H1 (cell line): ENCODE results near the gene RHBG. TPM values are rescaled to one million over a fixed set of nuclear protein-coding genes. Genes with fewer than 3 reads are reported as not detected.

Experiments used
- CTCF ChIA-PET: fragments of 300-600 bp; sonication (Branson Sonifier 250); formaldehyde crosslinking; loops from one replicate; lab custom pipeline; 2021; ENCODE audit not compliant: partially characterized antibody; lab: Charles Lee
- POLR2A ChIA-PET: fragments of 300-600 bp; sonication (Branson Sonifier 250); formaldehyde crosslinking; loops from one replicate; lab custom pipeline; 2021; ENCODE audit warnings: inconsistent platforms; ENCODE audit not compliant: partially characterized antibody; lab: Charles Lee
- DNase-seq, 2 experiments: peaks; one replicate each; pipeline versions ENCODE4 v3.0.0 to v3.0.0-alpha.2; 2010 to 2022; ENCODE audit warnings: low spot score in 2 of 2, low read depth in 1 of 2, mixed read lengths in 1 of 2
- FAIRE-seq: peaks from 2 replicates; lab custom pipeline; 2011; peaks lifted over from hg19 to GRCh38; lab: Jason Lieb, UNC
- H2AFZ ChIP-seq: 2 replicates; pipeline ENCODE4 v1.8.1; 2012; ENCODE audit warnings: low read length, inconsistent platforms
- H2AK5ac ChIP-seq: 2 replicates; pipeline ENCODE4 v1.6.1; 2013; ENCODE audit warnings: low read depth, low read length
- H2BK120ac ChIP-seq: replicated peaks from 2 replicates; pipeline ENCODE3; 2013; ENCODE audit warnings: low read depth, low read length, inconsistent platforms
- H2BK12ac ChIP-seq: 2 replicates; pipeline ENCODE4 v1.6.1; 2013; ENCODE audit warnings: low read depth, low read length
- H2BK15ac ChIP-seq: 2 replicates; pipeline ENCODE4 v1.6.1; 2013; ENCODE audit warnings: low read length
- H2BK20ac ChIP-seq: 2 replicates; pipeline ENCODE4 v1.6.1; 2013; ENCODE audit warnings: low read length
- H2BK5ac ChIP-seq: 2 replicates; pipeline ENCODE4 v1.6.1; 2013; ENCODE audit warnings: low read depth, low read length
- H3K14ac ChIP-seq: 2 replicates; pipeline ENCODE4 v1.6.1; 2013; ENCODE audit warnings: inconsistent platforms; ENCODE audit not compliant: insufficient read length
- H3K18ac ChIP-seq: 2 replicates; pipeline ENCODE4 v1.6.1; 2013; ENCODE audit warnings: low read length; ENCODE audit errors: extremely low read depth
- H3K23ac ChIP-seq: 2 replicates; pipeline ENCODE4 v1.6.1; 2013; ENCODE audit warnings: inconsistent platforms; ENCODE audit not compliant: insufficient read length
- H3K23me2 ChIP-seq: 2 replicates; pipeline ENCODE4 v1.6.1; 2013; ENCODE audit warnings: low read depth, low read length
- H3K27ac ChIP-seq: 2 replicates; pipeline ENCODE4 v1.6.1; 2011; ENCODE audit warnings: low read depth, low read length, inconsistent platforms
- H3K27me3 ChIP-seq, 4 experiments: replicated peaks in 1 of 4; 1 replicate in 1 of 4; 2 replicates in 3 of 4; pipeline versions ENCODE4 v1.6.1 to v1.8.1; 2011 to 2013; ENCODE audit warnings: low read length in 3 of 4, mild to moderate bottlenecking in 3 of 4, inconsistent platforms in 2 of 4, mixed read lengths in 2 of 4, moderate library complexity in 1 of 4; ENCODE audit not compliant: control insufficient read depth in 3 of 4, insufficient read depth in 3 of 4; ENCODE audit errors: extremely low read depth in 1 of 4
- H3K36me3 ChIP-seq, 4 experiments: 2 replicates each; pipeline versions ENCODE4 v1.6.1 to v1.8.1; 2011 to 2013; ENCODE audit warnings: mild to moderate bottlenecking in 4 of 4, low read length in 3 of 4, moderate library complexity in 2 of 4, control low read depth in 1 of 4, inconsistent platforms in 1 of 4; ENCODE audit not compliant: insufficient read depth in 4 of 4, control insufficient read depth in 2 of 4
- H3K4ac ChIP-seq: replicated peaks from 2 replicates; pipeline ENCODE3; 2013; ENCODE audit warnings: low read length, low read depth, mixed read lengths, inconsistent platforms; ENCODE audit not compliant: insufficient read length
- H3K4me1 ChIP-seq, 4 experiments: replicated peaks in 1 of 4; 1 replicate in 1 of 4; 2 replicates in 3 of 4; pipeline versions ENCODE4 v1.6.1 to v1.8.1; 2011 to 2013; ENCODE audit warnings: low read length in 3 of 4, inconsistent platforms in 2 of 4, mixed read lengths in 1 of 4; ENCODE audit not compliant: insufficient read depth in 4 of 4, control insufficient read depth in 3 of 4
- H3K4me2 ChIP-seq, 2 experiments: 2 replicates each; pipeline versions ENCODE4 v1.6.1 to v1.8.1; 2011 to 2013; ENCODE audit warnings: low read depth in 2 of 2, low read length in 2 of 2, control low read depth in 1 of 2, inconsistent platforms in 1 of 2, mild to moderate bottlenecking in 1 of 2; ENCODE audit not compliant: insufficient read depth in 1 of 2
- H3K4me3 ChIP-seq, 4 experiments: fragments of 200-600, 300-600 bp in 1 of 4; sonication (generic), shearing (Covaris generic), sonication (Bioruptor Twin) in 1 of 4; 2 replicates each; pipeline versions ENCODE4 v1.5.1 to v1.8.1; 2011 to 2016; ENCODE audit warnings: low read length in 4 of 4, low read depth in 3 of 4, control low read depth in 2 of 4, inconsistent platforms in 2 of 4, mild to moderate bottlenecking in 2 of 4, mixed read lengths in 1 of 4, moderate library complexity in 1 of 4; ENCODE audit not compliant: insufficient read depth in 2 of 4; ENCODE audit errors: extremely low read depth in 1 of 4
- H3K56ac ChIP-seq: replicated peaks from 2 replicates; pipeline ENCODE3; 2013; ENCODE audit warnings: low read depth, mild to moderate bottlenecking, mixed read lengths, low read length, inconsistent platforms; ENCODE audit not compliant: insufficient read length
- H3K79me1 ChIP-seq: 2 replicates; pipeline ENCODE4 v1.6.1; 2013; ENCODE audit warnings: low read depth, low read length, control low read depth
- H3K79me2 ChIP-seq, 2 experiments: 2 replicates each; pipeline versions ENCODE4 v1.6.1 to v1.8.1; 2012 to 2013; ENCODE audit warnings: low read length in 2 of 2, mild to moderate bottlenecking in 2 of 2, inconsistent platforms in 1 of 2; ENCODE audit not compliant: insufficient read depth in 2 of 2, control insufficient read depth in 1 of 2
- H3K9ac ChIP-seq, 4 experiments: replicated peaks in 1 of 4; 1 replicate in 1 of 4; 2 replicates in 3 of 4; pipeline versions ENCODE4 v1.6.1 to v1.8.1; 2011 to 2013; ENCODE audit warnings: low read depth in 3 of 4, low read length in 3 of 4, control low read depth in 2 of 4, mild to moderate bottlenecking in 2 of 4, moderate library complexity in 2 of 4, inconsistent platforms in 1 of 4; ENCODE audit errors: extremely low read depth in 1 of 4
- H3K9me3 ChIP-seq, 2 experiments: 2 replicates each; pipeline versions ENCODE4 v1.6.1 to v1.8.1; 2012 to 2013; ENCODE audit warnings: mild to moderate bottlenecking in 2 of 2, moderate library complexity in 2 of 2, control low read depth in 1 of 2, inconsistent platforms in 1 of 2, low read depth in 1 of 2, low read length in 1 of 2, mixed read lengths in 1 of 2; ENCODE audit not compliant: insufficient read depth in 2 of 2
- H4K20me1 ChIP-seq, 2 experiments: replicated peaks in 1 of 2; 2 replicates each; pipeline versions ENCODE3 to v1.8.1; 2011 to 2013; ENCODE audit warnings: inconsistent platforms in 2 of 2, low read length in 2 of 2, mild to moderate bottlenecking in 1 of 2; ENCODE audit not compliant: insufficient read depth in 2 of 2, control insufficient read depth in 1 of 2
- H4K5ac ChIP-seq: 2 replicates; pipeline ENCODE4 v1.6.1; 2013; ENCODE audit warnings: low read length, low read depth, mixed read lengths, inconsistent platforms; ENCODE audit not compliant: insufficient read length
- H4K8ac ChIP-seq: 2 replicates; pipeline ENCODE4 v1.8.0; 2013; ENCODE audit warnings: mild to moderate bottlenecking, moderate library complexity, low read length, inconsistent platforms; ENCODE audit not compliant: insufficient read depth; ENCODE audit errors: extremely low read depth
- H4K91ac ChIP-seq: replicated peaks from 2 replicates; pipeline ENCODE3; 2013; ENCODE audit warnings: low read length, mixed read lengths, inconsistent platforms; ENCODE audit not compliant: insufficient read length
- ASH2L ChIP-seq: fragments of 200-600, 300-600 bp; sonication (generic); IDR thresholded peaks from one replicate; pipeline ENCODE4 v1.7.1; 2017; ENCODE audit warnings: low read length
- HDAC2 ChIP-seq, 2 experiments: fragments of 300-600 bp in 1 of 2; sonication (generic) in 1 of 2; IDR thresholded peaks; 2 replicates each; pipeline ENCODE4 v1.6.1; 2011 to 2012; ENCODE audit warnings: low read depth in 2 of 2, low read length in 2 of 2, mild to moderate bottlenecking in 2 of 2, moderate library complexity in 2 of 2, borderline replicate concordance in 1 of 2, inconsistent platforms in 1 of 2
- POLR2A ChIP-seq, 2 experiments: IDR thresholded peaks; 1 replicate in 1 of 2; 2 replicates in 1 of 2; pipeline ENCODE4 v1.6.1; 2011; ENCODE audit warnings: low read depth in 2 of 2, low read length in 2 of 2, mild to moderate bottlenecking in 2 of 2; ENCODE audit errors: control extremely low read depth in 1 of 2
- RAD21 ChIP-seq, 2 experiments: IDR thresholded peaks in 1 of 2; conservative IDR thresholded peaks in 1 of 2; 2 replicates each; pipeline ENCODE4 v1.6.1; 2011; ENCODE audit warnings: low read depth in 2 of 2, low read length in 2 of 2, improper control_type of control experiment in 1 of 2, inconsistent platforms in 1 of 2, mild to moderate bottlenecking in 1 of 2, moderate library complexity in 1 of 2
- RNF2 ChIP-seq: fragments of 200-900, 300-1000 bp; sonication (generic); IDR thresholded peaks from 2 replicates; pipeline ENCODE4 v1.7.1; 2016; ENCODE audit warnings: borderline replicate concordance, low read depth, mild to moderate bottlenecking, antibody characterized with exemption, low read length; ENCODE audit not compliant: poor library complexity, severe bottlenecking; ENCODE audit errors: missing control alignments
- SIRT6 ChIP-seq: IDR thresholded peaks from one replicate; pipeline ENCODE4 v1.7.1; 2012; ENCODE audit warnings: low read length, inconsistent platforms
- SRF ChIP-seq: IDR thresholded peaks from 2 replicates; pipeline ENCODE4 v1.6.1; 2011; ENCODE audit warnings: mild to moderate bottlenecking, low read depth, low read length, moderate library complexity
- YY1 ChIP-seq: IDR thresholded peaks from 2 replicates; pipeline ENCODE4 v1.6.1; 2011; ENCODE audit warnings: low read depth, mild to moderate bottlenecking, low read length
- WGBS, 2 experiments: shearing (Covaris generic) in 1 of 2; methylation state at CpG; one replicate each; pipeline versions ENCODE4 v1.1.6 to v1.1.7; 2013 to 2015; ENCODE audit warnings: low lambda C conversion rate in 2 of 2, mixed read lengths in 2 of 2, inconsistent platforms in 1 of 2, low coverage in 1 of 2, missing lambda C conversion rate in 1 of 2; ENCODE audit not compliant: insufficient replicate concordance in 2 of 2, insufficient coverage in 1 of 2, insufficient read length in 1 of 2; ENCODE audit errors: extremely low coverage in 1 of 2, missing lambda C conversion rate in 1 of 2; 5-methylcytosine and 5-hydroxymethylcytosine counted together
- polyA plus RNA-seq, 7 experiments: library from polyadenylated mRNA; depleted of rRNA in 3 of 7; stranded (reverse) in 5 of 7; unstranded in 2 of 7; fragments of >200 nt in 5 of 7; fragments of 200-250 nt in 2 of 7; gene quantifications; 1 replicate in 5 of 7; 2 replicates in 1 of 7; 4 replicates in 1 of 7; pipeline versions ENCODE4 v1.2.1 to v1.2.3, GENCODE V29; 2011 to 2013; ENCODE audit warnings: missing spikeins in 2 of 7, mixed read lengths in 2 of 7
- total RNA-seq: library from RNA; stranded (reverse); fragmentation: NEBNext Ultra II Directional; extraction: Animal tissue kit (Norgen Biotek cat#: 25700); gene quantifications from 2 replicates; pipeline ENCODE4 v1.2.1, GENCODE V29; 2021
- TF ChIP-seq, protein P1 (sequence below), 3 experiments: IDR thresholded peaks; 1 replicate in 2 of 3; 2 replicates in 1 of 3; pipeline versions ENCODE4 v1.5.1 to v1.6.1; 2011; ENCODE audit warnings: low read length in 3 of 3, mild to moderate bottlenecking in 3 of 3, inconsistent platforms in 2 of 3, low read depth in 1 of 3, moderate library complexity in 1 of 3; ENCODE audit not compliant: insufficient read depth in 1 of 3; ENCODE audit errors: control extremely low read depth in 1 of 3

RHBG gene
- total and polyA plus RNA-seq, 2 of the 8 experiments (the other 6 are each of a cell fraction or from before 2014, with no cell fraction given): 2.6 to 2.7 TPM

GRCh38 chr1:156385534-156386031, 16.6 kb downstream of the RHBG start:
- Histone ChIP-seq H3K23ac (no peak overlapping the region), H3K27me3 (peaks cover 14 to 49% (median 45%) of the 10 kb centered on the region in 4 experiments), H2AK5ac (no peak overlapping the region), H4K91ac (no peak overlapping the region), H2BK120ac (no peak overlapping the region), H4K5ac (no peak overlapping the region), H4K20me1 (no peaks in the 10 kb centered on the region), H2BK15ac (no peak overlapping the region), H3K18ac (no peak overlapping the region), H3K4me2 (no peak overlapping the region), H3K4me3 (no peak overlapping the region), H3K23me2 (peaks cover 4% of the 10 kb centered on the region; the same call in 1 of the 2 replicates), H3K56ac (no peak overlapping the region), H4K8ac (no peak overlapping the region), H3K27ac (no peak overlapping the region), H2BK5ac (no peak overlapping the region), H3K79me1 (no peaks in the 10 kb centered on the region), H3K4ac (no peak overlapping the region), H2AFZ (no peak overlapping the region), H3K14ac (no peak overlapping the region), H2BK12ac (no peak overlapping the region), H3K36me3 (no peaks in the 10 kb centered on the region), H3K9ac (no peak overlapping the region), H2BK20ac (no peak overlapping the region), H3K9me3 (no peaks in the 10 kb centered on the region), H3K4me1 (peaks cover 0 to 19% (median 12%) of the 10 kb centered on the region in 4 experiments; a peak in 6 of 7 replicates), H3K79me2 (no peaks in the 10 kb centered on the region)
- DNase-seq (peak in 1 of 2 experiments; percentile 88), FAIRE-seq (peak; percentile 81)
- POLR2A ChIA-PET: interaction anchor here (0.6 to 7.3 kb wide), 13 partner anchors 13 to 63 kb away, joined by 3 to 26 read pairs (median 4); partner anchors contain the start of gene RHBG
- WGBS, 2 experiments: 29% methylated on average over 5 of the region's 9 CpGs; no CpG with 5 or more reads in 1 of the 2 experiments
- CTCF ChIA-PET: interaction anchor here (0.6 to 26.1 kb wide), 51 partner anchors 12 to 720 kb away, joined by 3 to 574 read pairs (median 4); partner anchors contain the start of genes NAXE, RHBG, TTC24 and VHLL
- TF ChIP-seq RAD21 (IDR thresholded peaks at IDR 0.05 in 1 of 2, conservative IDR thresholded peaks at IDR 0.05 in 1 of 2; ENCODE audit: low read depth in 2 of 2, low read length in 2 of 2) (peak; percentile 97 to 98), ASH2L (no peak), SIRT6 (no peak), POLR2A (IDR thresholded peaks at IDR 0.05; ENCODE audit: control extremely low read depth in 1 of 2, low read depth in 2 of 2, low read length in 2 of 2) (no peak), SRF (peak; percentile 33; the same call in 1 of the 2 replicates), RNF2 (no peak), YY1 (peak; percentile 18; the same call in 1 of the 2 replicates), HDAC2 (IDR thresholded peaks at IDR 0.05; ENCODE audit: borderline replicate concordance in 1 of 2, low read depth in 2 of 2, low read length in 2 of 2) (0 out of 4 replicates have a peak, but pooled peaks of 1 of the 2 experiments have one; percentile 52)
- TF ChIP-seq, protein P1, sequence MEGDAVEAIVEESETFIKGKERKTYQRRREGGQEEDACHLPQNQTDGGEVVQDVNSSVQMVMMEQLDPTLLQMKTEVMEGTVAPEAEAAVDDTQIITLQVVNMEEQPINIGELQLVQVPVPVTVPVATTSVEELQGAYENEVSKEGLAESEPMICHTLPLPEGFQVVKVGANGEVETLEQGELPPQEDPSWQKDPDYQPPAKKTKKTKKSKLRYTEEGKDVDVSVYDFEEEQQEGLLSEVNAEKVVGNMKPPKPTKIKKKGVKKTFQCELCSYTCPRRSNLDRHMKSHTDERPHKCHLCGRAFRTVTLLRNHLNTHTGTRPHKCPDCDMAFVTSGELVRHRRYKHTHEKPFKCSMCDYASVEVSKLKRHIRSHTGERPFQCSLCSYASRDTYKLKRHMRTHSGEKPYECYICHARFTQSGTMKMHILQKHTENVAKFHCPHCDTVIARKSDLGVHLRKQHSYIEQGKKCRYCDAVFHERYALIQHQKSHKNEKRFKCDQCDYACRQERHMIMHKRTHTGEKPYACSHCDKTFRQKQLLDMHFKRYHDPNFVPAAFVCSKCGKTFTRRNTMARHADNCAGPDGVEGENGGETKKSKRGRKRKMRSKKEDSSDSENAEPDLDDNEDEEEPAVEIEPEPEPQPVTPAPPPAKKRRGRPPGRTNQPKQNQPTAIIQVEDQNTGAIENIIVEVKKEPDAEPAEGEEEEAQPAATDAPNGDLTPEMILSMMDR (IDR thresholded peaks at IDR 0.05; ENCODE audit: control extremely low read depth in 1 of 3, insufficient read depth in 1 of 3, low read depth in 1 of 3, low read length in 3 of 3): peak in 2 of 3 experiments; percentile 84 to 93; a peak in 3 of 4 replicates
